GM18868 (cell line): Measurements from ENCODE around the gene PGLYRP3.
A peak's percentile ranks its signal among the peaks of the same experiment; 100 is the strongest.
"Not testable (repeated sequence)": the region's sequence is repeated elsewhere in the genome, so short reads cannot be mapped to it uniquely, and the experiment has no call there.

ENCODE experiments used
- ATAC-seq: cut with Tn5 transposase; IDR thresholded peaks from one replicate; pipeline ENCODE4 v1.9.1; 2021; ENCODE audit warnings: mild to moderate bottlenecking, moderate library complexity; ENCODE audit not compliant: unreplicated experiment

The PGLYRP3 gene

GRCh38 chr1:153348511-153349362 lies 36.0 kb upstream of the PGLYRP3 start, which contains the start of gene PGLYRP4:
Gene PGLYRP4, minus strand, starts transcription at chr1:153348841. Its CDS starts 909 bp downstream, at chr1:153347932.
- ATAC-seq, result no peak

DNA sequence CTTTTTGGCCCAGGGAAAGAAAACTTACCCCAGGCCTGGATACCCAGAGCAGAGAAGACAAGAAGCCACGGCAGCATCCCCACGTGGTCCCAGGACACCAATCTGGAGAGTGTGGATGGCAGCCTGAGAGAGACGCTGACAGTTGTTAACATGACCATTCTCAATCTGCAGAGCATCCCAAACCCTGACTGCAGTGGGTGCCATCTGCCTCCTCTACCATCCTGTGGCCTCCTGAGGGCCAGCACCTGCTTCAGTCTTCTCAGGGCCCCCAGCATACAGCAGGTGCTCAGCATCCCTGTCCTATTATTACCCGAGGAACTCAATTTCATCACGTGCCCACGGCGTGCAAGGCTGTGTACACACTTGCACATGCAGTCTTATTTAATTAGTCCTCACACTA lies 35.1 kb upstream of the PGLYRP3 start:
- no peak for ATAC-seq

DNA sequence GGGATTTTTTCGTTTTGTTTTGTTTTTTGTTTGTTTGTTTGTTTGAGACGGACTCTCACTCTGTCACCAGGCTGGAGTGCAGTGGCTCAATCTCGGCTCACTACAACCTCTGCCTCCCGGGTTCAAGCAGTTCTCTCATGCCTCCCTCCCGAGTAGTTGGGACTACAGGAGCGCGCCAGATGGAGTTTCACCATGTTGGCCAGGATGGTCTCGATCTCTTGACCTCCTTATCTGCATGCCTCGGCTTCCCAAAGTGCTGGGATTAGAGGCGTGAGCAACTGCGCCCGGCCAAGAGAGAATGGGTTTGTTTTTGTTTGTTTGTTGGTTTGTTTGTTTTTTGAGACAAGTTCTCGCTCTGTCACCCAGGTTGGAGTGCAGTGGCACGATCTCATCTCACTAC lies 34.3 kb upstream of the PGLYRP3 start:
- not testable (repeated sequence) for ATAC-seq

GRCh38 chr1:153346077-153346723 lies 33.4 kb upstream of the PGLYRP3 start:
- peak; percentile 23 for ATAC-seq

GRCh38 chr1:153345187-153346076 lies 32.7 kb upstream of the PGLYRP3 start:
- peak; percentile 20 for ATAC-seq

- no peak for ATAC-seq
These were observed 31.9 kb upstream of the PGLYRP3 start for GRCh38 chr1:153344718-153345025.

DNA sequence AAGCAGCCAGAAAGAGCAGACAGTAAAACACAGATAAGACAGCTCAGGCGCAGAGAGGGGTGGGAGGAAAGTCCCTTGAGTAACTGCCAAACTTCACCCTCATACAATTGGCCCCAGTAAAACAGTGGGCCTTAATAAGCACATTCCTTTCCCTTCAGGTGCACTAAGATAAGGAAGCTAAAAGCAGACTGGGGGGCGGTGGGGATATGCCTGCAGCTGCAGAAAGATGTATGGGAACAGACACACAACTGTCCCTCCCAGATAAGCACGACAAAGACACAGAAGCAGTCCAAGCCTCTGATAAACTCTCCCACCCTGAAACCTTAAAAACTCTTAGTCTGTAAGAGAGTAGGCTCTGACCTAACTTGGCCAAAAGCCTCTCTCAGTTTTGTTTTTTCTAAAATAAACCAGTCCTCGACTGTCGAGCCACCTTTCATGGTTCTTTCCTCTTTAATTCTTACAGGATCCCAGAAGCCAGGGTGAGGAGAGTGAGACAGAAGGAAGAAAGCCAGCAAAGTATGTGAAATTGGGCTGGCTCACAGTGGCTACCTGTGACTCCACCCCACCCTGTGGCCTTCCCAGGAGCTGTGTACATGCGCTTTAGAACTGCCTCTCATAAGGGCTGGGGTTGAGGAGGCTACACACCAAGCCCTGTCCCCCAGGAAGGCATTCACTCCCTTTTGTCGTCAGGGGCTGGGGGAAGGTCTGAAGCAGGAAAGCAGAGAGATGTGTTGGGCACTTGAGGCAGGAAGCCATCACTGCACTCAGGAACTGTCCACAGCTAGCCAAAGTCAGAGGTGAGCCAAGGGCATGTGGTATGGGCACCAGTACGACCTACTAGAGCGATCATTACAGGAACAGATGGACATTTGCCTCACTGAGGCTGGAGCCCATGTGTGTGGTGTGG lies 31.3 kb upstream of the PGLYRP3 start:
- ATAC-seq, result no peak

DNA sequence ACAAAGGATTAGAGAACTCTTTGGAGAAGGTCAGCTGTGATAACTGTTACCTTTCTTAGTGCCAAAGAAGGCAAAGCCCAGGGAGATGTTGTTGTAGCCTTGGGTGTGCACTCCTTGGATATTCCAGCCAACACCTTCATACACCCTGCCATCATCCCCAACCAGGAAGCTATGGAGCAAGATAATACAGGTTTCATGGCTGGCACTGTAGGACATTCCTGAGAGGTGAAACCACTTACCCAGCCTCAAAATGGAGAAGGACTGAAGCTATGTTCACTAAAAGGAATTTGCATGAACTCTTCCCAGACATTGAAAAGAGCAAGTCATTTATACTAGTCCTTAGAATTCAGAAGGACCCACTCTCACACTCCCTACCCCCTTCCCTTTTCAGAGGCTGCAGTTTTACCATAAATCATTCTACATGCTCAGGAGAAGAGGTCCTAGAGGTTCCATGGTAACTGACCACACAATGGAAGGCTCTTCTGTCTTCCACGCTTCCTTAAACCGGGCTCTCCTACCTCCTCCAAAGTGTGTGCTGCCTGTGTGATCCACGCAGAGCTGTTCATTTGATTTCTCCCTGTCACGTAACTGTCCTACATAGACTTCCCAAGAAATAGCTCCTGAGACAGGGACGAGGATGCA lies 30.4 kb upstream of the PGLYRP3 start:
- no peak for ATAC-seq

DNA sequence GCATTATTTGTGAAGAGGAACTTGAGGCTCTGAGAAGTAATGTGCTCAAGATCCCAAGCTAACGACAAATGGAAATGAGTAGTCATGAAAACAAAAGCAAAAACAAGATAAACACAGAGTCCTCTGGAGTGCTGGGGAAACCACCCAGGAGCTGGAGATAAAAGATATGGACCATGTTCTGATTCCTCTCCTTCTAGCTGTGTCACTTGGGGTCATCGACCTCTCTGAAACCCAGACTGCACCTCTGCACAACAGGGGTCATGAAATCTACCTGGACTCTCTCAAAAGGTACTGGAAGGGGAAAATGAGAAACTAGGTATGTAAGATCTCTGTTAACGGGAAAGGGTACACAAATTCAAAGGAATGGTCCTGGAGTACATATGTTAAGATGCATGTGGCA lies 29.4 kb upstream of the PGLYRP3 start:
- no peak for ATAC-seq

DNA sequence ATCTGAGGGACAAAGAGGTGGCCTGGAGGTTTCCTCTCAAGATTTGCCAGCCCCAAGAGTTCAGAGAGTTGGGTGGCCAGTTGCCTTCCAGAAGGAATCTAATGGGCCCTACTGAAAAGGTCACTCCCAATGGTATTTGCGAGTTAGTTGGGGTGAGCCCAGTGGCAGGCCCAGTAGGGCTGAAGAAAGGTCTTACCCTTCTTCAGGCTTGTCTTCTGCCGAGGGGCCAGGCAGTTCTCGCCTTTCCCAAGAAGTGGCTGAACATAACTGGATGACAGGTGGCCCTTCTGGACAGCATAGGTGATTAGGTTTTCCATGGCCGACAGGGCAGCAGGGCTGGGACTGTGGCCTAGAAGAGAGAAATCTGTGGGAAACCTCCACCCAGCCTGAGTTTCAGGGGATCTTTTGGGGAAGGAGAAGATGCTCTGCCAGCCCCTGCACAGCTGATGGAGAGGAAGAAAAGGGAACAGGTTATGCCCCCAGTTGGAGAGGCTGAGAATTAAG lies 28.7 kb upstream of the PGLYRP3 start:
- no peak for ATAC-seq

DNA sequence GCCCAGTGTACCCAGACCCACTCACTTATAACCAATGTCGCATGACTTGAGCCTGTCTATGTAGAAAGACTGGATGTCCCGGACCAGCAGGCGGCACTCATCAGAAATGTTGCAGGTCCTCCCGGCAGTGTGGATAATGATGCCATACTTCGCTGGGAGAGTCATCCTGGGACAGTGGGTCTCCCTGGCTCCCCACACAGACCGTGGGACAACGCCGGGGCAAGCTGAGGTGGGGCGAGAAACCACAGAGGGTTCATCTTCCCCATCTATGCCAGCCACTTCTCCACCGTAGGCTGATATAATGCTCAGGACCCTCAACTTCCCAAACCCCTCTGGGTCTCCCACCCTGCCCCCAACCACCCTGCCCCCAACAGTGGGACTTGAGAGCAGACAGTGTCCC lies 27.6 kb upstream of the PGLYRP3 start:
- ATAC-seq, result no peak

DNA sequence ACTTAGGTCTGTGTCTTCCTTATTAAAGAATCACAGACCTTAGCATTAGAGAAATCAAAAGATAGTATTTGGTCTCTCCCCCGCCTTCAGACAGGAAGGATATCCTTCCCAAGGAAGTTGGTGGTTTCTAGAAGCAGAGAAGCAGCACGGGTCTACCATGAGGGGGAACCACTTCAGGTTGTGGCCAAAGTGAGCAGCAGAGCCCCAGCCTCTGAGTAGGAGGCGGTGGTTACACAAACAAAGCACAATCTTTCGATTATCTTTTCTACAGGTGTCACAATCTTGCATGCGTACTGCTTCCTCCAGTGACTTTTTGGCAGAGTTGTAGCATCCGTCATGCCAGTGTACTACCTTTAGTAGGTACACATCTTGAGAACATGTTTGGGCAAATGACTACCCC lies 27.1 kb upstream of the PGLYRP3 start:
- no peak for ATAC-seq

DNA sequence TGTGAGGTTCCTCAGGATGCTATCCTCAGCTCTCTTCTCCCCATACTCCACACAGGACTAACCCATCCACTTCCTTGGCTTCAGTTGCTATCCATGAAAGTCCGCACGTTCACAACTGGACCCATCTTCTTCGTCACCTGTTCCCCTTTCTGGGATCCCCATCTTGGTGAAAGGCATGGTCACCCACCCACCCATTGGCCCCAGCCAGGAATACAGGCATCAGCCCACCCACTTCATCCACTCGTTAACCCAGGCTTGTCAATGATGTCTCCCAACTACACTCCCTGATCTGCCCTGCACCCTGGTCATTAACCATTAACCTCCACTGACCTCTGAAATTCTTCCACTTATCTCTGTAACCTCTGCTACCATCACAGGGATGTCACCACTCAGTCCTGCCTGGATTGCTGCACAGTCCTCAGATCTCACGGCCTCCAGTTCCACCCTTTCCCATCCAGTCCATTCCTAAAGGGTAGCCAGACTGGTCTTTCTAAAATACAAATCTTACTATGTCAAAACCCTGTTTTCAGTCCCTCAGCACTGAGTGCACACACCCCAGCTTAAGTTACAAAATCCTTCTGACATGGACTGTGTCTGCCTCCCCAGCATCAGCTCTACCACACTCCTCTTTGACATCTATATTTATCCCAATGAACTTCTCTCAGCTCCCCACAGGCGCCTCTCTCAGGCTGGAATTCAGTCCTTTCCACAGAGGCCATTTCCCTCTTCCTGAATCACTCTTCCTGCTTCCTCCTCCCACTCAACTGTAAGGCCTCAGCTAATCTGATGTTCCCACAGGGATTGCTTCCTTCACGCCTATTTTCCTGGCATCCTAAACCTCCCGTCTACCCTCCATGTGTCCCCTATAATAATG lies 25.5 kb upstream of the PGLYRP3 start:
- no peak for ATAC-seq

DNA sequence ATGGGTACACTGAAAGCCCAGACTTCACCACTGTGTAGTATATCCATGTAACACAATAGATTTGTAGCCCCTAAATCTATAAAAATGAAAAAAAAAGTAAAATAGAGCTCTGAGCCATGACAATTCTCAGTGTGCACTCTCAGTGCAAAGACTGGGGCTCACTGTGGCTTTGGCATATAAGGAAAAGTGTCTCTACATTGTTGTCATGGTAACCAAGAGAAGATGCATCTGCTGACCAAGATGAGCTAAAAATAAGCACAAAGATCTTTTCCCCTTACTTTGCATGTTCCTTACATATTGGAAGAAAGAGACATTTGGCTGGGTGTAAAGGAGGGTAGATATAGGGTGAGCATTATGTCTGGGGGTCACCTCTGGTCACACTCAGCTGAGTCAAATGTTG lies 23.9 kb upstream of the PGLYRP3 start:
- ATAC-seq, result peak; percentile 41

GRCh38 chr1:153333902-153334301 lies 21.1 kb upstream of the PGLYRP3 start:
- ATAC-seq, result no peak

GRCh38 chr1:153324912-153325311 lies 12.2 kb upstream of the PGLYRP3 start:
- ATAC-seq, result no peak

GRCh38 chr1:153322568-153322967 lies 9.8 kb upstream of the PGLYRP3 start:
- ATAC-seq, result no peak

DNA sequence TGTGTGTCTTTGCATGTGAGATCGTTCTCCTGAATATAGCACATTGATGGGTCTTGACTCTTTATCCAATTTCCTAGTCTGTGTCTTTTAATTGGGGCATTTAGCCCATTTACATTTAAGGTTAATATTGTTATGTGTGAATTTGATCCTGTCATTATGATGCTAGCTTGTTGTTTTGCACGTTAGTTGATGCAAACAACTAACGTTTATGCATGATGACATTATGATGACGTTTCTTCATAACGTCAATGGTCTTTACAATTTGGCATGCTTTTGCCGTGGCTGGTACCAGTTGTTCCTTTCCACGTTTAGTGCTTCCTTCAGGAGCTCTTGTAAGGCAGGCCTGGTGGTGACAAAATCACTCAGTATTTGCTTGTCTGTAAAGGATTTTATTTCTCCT lies 5.4 kb upstream of the PGLYRP3 start:
- not testable (repeated sequence) for ATAC-seq

DNA sequence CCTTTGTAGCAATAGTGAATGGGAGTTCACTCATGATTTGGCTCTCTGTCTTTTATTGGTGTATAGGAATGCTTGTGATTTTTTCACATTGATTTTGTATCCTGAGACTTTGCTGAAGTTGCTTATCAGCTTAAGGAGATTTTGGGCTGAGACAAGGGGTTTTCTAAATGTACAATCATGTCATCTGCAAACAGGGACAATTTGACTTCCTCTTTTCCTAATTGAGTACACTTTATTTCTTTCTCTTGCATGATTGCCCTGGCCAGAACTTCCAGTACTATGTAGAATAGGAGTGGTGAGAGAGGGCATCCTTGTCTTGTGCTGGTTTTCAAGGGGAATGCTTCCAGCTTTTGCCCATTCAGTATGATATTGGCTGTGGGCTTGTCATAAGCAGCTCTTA lies 3.3 kb upstream of the PGLYRP3 start:
- ATAC-seq, result not testable (repeated sequence)
